Stimulated activated CD8-positive, alpha-beta memory T cell treated with anti-CD3 and anti-CD28 coated beads, Interleukin-15, amount 100 ng/mL, for 1 hour (primary cell): ENCODE results near the gene STX4.

Source experiments
- DNase-seq: peaks from one replicate; pipeline ENCODE4 v3.0.0-alpha.2; 2020; ENCODE audit warnings: low read depth

Gene STX4

DNA sequence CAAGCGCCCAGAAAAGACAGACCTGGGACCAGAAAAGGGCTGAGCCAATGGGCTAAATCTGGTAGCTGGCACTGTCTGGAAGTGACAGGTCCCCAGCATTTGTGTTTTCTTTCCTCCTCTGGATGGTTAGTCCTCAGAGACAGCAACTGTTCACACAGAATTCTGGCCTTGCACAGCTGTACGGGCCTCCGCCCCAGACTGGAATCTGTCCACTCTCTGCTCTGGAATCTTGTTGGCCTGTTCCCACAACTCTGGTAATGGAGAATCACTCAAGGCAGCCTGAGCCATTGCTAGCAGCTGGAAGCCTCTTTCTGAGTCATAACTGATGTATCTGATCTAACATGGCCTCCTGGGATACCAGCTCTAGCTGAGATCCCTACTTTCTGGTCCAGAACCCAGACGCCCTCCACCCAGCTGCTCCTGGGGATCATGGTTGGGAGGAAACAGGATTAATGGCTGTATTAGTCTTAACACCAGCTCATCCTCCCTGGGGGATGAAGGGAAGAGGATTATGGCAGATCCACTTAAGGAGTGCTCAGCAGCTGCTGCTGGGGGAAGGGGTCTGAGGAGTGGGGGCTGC is 31.6 kb downstream of the STX4 start:
- DNase-seq, result no peak

GRCh38 chr16:31067342-31067741 is 34.0 kb downstream of the STX4 start:
- DNase-seq, result no peak

- DNase-seq, result no peak
These were observed 38.5 kb downstream of the STX4 start for GRCh38 chr16:31071861-31072260.

DNA sequence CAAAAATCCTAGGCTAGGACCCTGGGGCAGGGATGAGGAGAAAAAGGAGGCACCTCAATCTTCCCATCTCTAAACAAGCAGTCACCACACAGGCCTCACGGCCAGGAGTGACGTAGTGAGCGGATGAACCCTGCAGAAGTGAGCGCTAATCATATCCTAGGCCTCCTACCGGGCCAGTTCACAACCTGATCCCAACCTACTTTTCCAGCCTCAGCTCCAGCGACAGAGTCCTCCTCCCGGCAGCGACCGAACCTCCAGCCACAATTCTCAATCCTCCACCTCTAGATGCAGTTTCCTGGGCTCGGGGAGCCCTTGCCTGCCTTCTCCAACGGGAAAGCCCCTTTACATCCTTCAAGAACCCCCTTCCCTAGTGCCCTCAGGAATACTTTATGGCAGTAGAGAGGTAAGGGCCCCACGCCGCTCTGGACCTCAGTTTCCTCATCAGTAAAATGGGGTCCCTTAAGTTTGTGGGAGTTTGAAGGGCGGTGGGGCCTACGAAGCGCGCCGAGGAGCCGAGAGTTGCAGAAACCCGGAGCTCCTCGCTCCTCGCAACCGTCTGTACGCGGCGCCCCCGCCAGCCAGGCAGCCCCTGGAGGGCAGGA is 39.3 kb downstream of the STX4 start:
- no peak for DNase-seq

GRCh38 chr16:31073142-31073969 is 40.0 kb downstream of the STX4 start:
- DNase-seq, result peak; percentile 77

DNA sequence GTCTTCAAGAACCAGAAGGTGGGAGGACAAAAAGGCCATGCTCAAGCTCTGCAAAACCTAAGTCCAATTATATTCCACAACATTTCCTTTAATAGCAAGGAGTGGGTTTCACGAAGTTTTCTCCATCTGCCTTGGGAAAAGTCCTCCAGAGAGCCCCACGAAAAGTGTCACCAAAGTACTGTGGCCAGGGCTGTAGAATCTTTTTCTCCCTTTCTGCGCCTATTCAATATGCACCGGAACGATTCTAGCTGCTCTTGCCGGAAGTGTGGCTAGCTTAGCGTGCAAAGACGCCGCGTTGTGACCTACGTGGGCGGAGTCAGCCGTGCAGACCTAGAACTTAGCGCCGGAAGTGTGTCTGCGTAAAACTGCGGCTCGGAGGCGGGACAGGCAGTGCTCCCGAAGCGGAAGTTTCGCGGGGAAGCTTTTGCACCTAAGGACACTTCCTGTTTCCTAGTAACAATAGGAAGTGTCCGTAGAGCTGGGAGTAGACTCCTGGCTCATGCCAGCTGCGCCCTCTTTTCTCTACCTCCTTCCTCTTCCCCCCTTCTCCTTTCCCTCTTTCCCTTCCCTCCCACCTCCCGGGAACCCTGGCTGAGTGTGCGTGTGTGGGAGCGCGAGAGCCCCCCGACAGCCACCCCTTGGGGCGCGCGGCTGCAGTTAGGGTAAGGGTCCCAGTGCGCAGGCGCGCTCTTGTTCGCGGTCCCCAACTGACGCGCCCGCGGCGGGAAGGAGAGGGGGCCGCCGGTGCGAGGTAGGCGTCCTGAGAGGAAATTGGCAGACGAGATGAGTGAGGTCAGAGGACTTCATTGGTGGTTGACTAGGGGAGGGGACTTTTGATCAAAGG is 40.8 kb downstream of the STX4 start, which contains the start of the genes ZNF646 and ZNF668:
Gene ZNF646 (plus strand): TSS at position 453 of the 844 bp plus-strand sequence. CDS start 1,903 bp downstream, outside the sequence.
Gene ZNF668 (minus strand): TSS at position 271 of the 844 bp plus-strand sequence. CDS start 9,781 bp downstream, outside the sequence.
- DNase-seq, result peak; percentile 95

- DNase-seq, result no peak
These were observed 41.4 kb downstream of the STX4 start for GRCh38 chr16:31074814-31075183.

DNA sequence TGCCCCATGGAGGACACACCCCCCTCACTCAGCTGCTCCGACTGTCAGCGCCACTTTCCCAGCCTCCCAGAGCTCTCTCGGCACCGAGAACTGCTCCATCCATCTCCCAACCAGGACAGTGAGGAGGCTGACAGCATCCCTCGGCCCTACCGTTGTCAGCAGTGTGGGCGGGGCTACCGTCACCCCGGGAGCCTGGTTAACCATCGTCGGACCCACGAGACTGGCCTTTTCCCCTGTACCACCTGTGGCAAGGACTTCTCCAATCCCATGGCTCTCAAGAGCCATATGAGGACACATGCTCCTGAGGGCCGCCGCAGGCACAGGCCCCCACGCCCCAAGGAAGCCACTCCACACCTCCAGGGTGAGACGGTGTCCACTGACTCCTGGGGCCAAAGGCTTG is 43.0 kb downstream of the STX4 start:
- no peak for DNase-seq

GRCh38 chr16:31077024-31077423 is 43.7 kb downstream of the STX4 start:
- no peak for DNase-seq

DNA sequence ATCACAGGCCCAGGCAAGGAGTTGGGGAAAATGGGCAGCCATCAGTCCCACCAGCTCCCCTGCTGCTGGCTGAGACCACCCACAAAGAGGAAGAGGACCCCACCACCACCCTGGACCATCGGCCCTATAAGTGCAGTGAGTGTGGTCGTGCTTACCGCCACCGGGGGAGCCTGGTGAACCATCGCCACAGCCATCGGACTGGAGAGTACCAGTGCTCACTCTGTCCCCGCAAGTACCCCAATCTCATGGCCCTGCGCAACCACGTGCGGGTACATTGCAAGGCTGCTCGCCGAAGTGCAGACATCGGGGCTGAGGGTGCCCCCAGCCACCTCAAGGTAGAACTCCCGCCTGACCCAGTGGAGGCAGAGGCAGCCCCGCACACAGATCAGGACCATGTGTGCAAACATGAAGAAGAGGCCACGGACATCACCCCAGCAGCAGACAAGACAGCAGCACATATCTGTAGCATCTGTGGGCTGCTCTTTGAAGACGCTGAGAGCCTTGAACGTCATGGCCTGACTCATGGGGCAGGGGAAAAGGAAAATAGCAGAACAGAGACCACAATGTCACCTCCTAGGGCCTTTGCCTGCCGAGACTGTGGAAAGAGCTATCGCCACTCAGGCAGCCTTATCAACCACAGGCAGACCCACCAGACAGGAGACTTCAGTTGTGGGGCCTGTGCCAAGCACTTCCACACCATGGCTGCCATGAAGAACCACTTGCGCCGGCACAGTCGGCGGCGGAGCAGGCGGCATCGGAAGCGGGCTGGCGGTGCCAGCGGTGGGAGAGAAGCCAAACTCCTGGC is 44.4 kb downstream of the STX4 start:
- DNase-seq, result no peak

- no peak for DNase-seq
These were observed 45.4 kb downstream of the STX4 start for GRCh38 chr16:31078597-31079341.

DNA sequence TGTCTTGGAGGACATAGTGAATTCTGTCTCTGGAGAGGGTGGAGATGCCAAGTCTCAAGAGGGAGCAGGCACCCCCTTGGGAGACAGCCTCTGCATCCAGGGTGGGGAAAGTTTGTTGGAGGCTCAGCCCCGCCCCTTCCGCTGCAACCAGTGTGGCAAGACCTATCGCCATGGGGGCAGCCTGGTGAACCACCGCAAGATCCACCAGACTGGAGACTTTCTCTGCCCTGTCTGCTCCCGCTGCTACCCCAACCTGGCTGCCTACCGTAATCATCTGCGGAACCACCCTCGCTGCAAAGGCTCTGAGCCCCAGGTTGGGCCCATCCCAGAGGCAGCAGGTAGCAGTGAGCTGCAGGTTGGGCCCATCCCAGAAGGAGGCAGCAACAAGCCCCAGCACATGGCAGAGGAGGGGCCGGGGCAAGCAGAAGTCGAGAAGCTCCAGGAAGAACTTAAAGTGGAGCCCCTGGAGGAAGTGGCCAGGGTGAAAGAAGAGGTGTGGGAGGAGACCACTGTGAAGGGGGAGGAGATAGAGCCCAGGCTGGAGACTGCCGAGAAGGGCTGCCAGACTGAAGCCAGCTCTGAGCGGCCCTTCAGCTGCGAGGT is 46.1 kb downstream of the STX4 start:
- DNase-seq, result no peak

- DNase-seq, result no peak
These were observed 46.8 kb downstream of the STX4 start for GRCh38 chr16:31080035-31080629.

DNA sequence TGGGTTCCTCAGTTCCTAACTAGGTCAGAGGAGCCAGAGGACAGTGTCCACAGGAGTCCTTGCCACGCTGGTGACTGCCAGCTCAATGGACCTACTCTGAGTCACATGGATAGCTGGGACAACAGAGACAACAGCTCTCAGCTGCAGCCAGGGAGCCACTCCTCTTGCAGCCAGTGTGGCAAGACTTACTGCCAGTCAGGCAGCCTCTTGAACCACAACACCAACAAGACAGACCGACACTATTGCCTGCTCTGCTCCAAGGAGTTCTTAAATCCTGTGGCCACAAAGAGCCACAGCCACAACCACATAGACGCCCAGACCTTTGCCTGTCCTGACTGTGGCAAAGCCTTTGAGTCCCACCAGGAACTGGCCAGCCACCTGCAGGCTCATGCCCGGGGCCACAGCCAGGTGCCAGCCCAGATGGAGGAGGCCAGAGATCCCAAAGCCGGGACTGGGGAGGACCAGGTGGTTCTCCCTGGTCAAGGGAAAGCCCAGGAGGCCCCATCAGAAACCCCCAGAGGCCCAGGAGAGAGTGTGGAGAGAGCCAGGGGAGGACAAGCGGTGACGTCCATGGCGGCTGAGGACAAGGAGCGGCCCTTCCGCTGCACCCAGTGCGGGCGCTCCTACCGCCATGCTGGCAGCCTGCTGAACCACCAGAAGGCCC is 47.5 kb downstream of the STX4 start:
- DNase-seq, result no peak

DNA sequence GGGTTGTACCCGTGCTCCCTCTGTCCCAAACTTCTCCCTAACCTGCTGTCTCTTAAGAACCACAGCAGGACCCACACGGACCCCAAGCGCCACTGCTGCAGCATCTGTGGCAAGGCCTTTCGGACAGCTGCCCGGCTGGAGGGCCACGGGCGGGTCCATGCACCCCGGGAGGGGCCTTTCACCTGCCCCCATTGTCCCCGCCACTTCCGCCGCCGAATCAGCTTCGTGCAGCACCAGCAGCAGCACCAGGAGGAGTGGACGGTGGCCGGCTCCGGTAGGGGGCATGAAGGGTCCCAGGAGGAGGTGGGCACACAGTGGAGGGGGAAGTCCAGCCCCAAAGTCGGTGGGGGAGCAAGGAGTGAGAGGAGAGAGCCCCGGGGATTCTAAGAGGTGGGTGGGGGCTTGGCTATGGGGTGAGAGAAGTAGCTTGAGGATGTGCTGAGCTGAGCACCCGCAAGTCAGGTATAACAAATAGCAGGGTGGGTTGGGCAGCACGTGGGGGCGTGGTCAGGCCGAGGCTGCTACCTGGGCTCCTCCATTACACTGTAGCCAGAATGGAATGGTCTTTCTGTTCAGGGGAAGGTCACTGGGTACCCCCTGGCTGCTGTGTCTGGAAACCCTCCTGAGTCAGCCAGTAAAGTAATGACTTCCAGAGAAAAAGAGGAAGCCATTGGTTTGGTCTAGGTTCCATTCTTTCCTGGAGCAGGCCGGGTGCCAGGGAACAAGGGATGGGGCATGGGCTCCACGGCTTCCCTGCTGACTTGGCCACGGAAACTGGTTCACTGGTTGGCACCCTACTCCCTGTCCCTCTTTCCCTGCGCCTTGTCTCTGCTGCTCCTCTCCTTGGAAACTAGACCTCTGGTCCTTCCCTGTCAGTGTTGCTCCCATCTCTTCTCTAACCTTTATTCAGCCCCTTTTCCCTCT is 48.3 kb downstream of the STX4 start:
- no peak for DNase-seq

DNA sequence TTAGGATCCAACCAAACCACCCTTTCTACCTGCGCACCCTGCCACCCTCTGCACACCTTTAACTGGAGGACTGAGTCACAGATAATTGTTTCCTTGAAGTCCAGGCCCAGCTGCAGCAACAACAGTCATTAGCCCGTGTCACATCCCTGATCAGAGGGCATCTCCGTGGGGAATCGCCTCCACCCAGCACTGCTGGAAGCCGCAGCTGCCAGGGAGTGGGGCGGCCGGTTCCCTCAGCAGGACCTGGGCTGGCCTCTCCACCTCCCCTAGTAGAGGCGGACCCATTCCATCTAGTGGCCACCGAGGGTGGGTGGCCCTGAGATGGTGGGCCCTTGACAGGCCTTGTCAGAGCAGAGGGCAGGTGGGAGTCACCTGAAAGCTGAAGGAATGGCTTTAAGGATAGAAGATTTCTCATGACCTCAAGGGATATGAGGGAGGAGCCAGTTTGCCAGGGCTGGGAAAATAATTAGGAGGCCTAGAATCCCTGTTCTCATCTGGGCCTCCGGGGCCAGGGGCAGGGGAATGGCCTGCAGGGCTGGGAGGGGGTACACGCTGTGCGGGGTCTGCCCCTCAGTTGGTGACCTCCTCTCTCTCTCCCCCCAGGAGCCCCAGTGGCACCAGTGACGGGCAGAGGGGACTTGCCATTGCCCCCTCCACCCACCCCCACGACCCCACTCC is 49.1 kb downstream of the STX4 start:
- DNase-seq, result no peak

- no peak for DNase-seq
These were observed 49.7 kb downstream of the STX4 start for GRCh38 chr16:31083081-31083480.

DNA sequence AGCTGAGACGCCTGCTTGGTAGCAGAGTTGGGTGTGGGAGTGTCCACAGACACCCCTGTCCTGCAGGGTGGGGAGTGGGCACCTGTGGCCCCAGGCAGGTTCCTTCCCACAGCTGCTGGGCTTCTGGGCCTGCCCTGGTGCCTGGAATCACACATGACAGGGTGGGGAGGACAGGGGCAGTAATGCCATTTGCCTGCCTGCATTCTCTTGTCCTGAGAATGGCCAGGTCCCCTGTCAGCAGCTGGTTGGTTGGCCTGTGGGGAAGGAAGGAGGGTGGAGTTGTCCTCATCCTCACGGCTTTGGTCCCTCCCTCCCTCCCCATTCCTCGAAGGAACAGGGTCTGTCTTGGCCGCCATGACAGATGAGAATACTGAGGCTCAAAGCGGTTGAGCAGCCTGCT is 50.2 kb downstream of the STX4 start:
- no peak for DNase-seq
